Parathyroid adenoma (tissue), 2 donors: ENCODE measurements around the gene OPRL1.

Experiments used
- H2AFZ ChIP-seq: fragments of 300-600 bp; sonication (generic); one replicate; pipeline ENCODE4 v1.7.0; 2017; ENCODE audit warnings: antibody characterized with exemption, mild to moderate bottlenecking
- H3K27ac ChIP-seq: fragments of 300-600 bp; sonication (generic); one replicate; pipeline ENCODE4 v1.7.0; 2017
- H3K27me3 ChIP-seq: fragments of 300-600 bp; sonication (generic); one replicate; pipeline ENCODE4 v1.7.0; 2017; ENCODE audit warnings: low read length; ENCODE audit not compliant: control insufficient read depth, insufficient read depth
- H3K36me3 ChIP-seq: fragments of 300-600 bp; sonication (generic); one replicate; pipeline ENCODE4 v1.7.0; 2017; ENCODE audit warnings: low read length; ENCODE audit not compliant: control insufficient read depth, insufficient read depth
- H3K4me1 ChIP-seq: fragments of 300-600 bp; sonication (generic); one replicate; pipeline ENCODE4 v1.7.0; 2017; ENCODE audit warnings: control low read depth
- H3K4me2 ChIP-seq: fragments of 300-600 bp; sonication (generic); one replicate; pipeline ENCODE4 v1.7.0; 2017; ENCODE audit warnings: low read length
- H3K4me3 ChIP-seq: fragments of 300-600 bp; sonication (generic); one replicate; pipeline ENCODE4 v1.7.0; 2017; ENCODE audit warnings: low read depth, low read length
- H3K79me2 ChIP-seq: fragments of 300-600 bp; sonication (generic); one replicate; pipeline ENCODE4 v1.7.0; 2017; ENCODE audit warnings: control low read depth
- H3K9ac ChIP-seq: fragments of 300-600 bp; sonication (generic); one replicate; pipeline ENCODE4 v1.7.0; 2017; ENCODE audit warnings: mild to moderate bottlenecking
- H3K9me3 ChIP-seq: fragments of 300-600 bp; sonication (generic); one replicate; pipeline ENCODE4 v1.7.0; 2017; ENCODE audit warnings: low read length; ENCODE audit not compliant: control insufficient read depth
- TF ChIP-seq, protein P1 (sequence below): fragments of 300-600 bp; sonication (generic); IDR thresholded peaks from one replicate; pipeline ENCODE4 v1.7.0; 2017; ENCODE audit warnings: antibody characterized with exemption, mild to moderate bottlenecking
- donor health status: primary hyperparathyroidism.

The OPRL1 gene

DNA sequence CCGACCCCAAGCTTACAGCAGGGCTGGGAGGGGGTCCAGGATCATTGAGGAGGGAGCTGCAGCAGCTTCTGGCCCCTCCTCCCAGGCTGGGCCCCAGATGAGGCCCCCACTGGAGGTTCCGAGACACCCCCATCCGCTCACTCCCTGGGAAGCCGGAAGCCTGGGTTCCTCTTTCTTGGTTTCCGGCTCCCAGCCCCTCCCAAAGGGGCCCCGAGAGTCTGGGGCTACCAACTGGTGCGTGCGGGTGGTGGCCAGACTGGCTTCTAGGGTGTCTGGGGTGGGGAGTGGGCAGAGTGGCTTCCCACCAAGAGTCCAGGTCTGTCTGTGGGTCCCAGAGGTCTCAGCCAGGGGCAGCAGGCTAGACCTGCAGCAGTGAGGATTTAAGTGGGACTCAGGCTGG, 2.8 kb upstream of the OPRL1 start:
- no peak overlapping the region for H3K9ac ChIP-seq
- no peak overlapping the region for H3K4me3 ChIP-seq

DNA sequence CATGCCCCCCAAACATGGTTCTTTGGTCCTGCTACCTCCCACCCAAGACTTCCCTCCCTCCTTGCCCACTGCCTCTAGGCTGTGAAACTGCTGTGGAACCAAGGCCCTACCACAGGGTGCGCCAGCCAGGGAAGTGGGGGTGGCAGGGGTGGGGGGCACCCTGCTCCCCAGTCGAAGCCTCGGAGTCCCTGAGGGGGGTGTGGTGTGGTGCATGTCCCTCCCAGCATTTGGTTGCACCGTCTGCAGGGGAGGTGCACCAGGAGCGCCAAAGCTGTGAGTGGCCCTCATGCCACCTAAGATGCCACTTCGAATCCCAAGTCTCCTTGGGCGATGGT, 2.4 kb upstream of the OPRL1 start:
- Histone ChIP-seq H3K27me3 (no peaks in the 10 kb centered on the region), H3K79me2 (no peaks in the 10 kb centered on the region), H3K9me3 (no peaks in the 10 kb centered on the region), H3K4me2 (no peak overlapping the region), H3K36me3 (no peaks in the 10 kb centered on the region), H2AFZ (no peak overlapping the region), H3K4me1 (peaks cover 14% of the 10 kb centered on the region), H3K4me3 (no peak overlapping the region), H3K9ac (no peak overlapping the region), H3K27ac (no peak overlapping the region)
- TF ChIP-seq, protein P1, sequence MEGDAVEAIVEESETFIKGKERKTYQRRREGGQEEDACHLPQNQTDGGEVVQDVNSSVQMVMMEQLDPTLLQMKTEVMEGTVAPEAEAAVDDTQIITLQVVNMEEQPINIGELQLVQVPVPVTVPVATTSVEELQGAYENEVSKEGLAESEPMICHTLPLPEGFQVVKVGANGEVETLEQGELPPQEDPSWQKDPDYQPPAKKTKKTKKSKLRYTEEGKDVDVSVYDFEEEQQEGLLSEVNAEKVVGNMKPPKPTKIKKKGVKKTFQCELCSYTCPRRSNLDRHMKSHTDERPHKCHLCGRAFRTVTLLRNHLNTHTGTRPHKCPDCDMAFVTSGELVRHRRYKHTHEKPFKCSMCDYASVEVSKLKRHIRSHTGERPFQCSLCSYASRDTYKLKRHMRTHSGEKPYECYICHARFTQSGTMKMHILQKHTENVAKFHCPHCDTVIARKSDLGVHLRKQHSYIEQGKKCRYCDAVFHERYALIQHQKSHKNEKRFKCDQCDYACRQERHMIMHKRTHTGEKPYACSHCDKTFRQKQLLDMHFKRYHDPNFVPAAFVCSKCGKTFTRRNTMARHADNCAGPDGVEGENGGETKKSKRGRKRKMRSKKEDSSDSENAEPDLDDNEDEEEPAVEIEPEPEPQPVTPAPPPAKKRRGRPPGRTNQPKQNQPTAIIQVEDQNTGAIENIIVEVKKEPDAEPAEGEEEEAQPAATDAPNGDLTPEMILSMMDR: no peak

More for the DNA sequence above, 2.8 kb upstream of the OPRL1 start:
- H3K36me3 ChIP-seq: no peaks in the 10 kb centered on the region
- H3K9me3 ChIP-seq: no peaks in the 10 kb centered on the region
- H3K79me2 ChIP-seq: no peaks in the 10 kb centered on the region
- H3K4me1 ChIP-seq: peaks cover 10% of the 10 kb centered on the region
- H3K4me2 ChIP-seq: no peak overlapping the region
- no peaks in the 10 kb centered on the region for H3K27me3 ChIP-seq
- TF ChIP-seq, protein P1: no peak
- H2AFZ ChIP-seq: no peak overlapping the region
- no peak overlapping the region for H3K27ac ChIP-seq

DNA sequence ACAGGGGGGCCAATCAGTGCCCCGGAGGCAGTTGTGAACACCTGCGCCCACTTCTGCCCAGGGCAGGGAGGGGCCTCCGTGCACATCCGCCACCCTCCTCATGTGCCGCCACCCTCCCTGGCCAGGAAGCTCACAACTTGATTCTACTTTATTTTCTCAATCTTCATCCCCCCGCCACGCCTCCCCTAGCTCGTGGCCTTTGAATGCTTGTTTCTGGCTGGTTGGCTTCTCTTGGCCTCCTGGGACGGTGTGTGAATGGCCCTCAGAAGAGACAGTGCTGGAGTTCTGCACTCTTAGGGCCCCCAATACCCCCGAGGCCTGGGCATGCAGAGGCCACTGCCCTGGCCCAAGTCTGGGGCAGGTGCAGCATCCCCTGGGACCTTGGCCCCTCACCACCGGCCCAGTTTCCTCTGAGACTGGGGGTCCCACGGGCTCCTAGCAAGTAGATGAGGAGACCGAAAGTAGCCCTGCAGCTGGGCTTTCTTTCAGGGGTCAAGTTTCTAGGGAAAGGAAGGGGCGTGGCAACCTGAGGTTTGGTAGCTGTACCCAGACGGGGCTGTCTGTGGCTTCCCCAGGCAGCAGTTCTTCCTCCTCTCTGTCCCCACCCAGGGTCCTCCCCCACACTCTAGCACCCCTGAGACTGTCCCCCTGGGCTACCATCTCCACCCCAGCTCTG, 1.9 kb upstream of the OPRL1 start:
- H3K9ac ChIP-seq: no peak overlapping the region
- TF ChIP-seq, protein P1: no peak

DNA sequence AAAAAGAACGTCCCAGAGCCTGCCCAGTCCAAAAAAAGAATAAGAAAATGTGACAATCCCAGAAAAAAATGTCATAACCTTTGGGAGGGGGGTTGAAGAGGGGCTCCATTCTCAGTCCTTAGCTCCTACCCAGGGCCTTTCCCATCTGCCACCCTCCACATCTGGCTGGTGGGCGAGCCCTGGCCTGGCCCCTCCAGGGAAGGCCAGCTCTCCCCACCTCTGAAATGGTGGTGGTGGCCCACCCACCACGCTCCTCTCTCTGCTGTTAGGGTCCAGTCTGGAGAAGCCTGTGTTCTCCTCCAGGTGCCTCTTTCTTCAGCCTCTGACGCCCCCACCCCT, 979 bp upstream of the OPRL1 start:
- Histone ChIP-seq H3K4me1 (peaks cover 20% of the 10 kb centered on the region), H3K9me3 (no peaks in the 10 kb centered on the region), H3K27ac (peak overlapping the region; percentile 33), H3K27me3 (no peaks in the 10 kb centered on the region), H3K9ac (peak overlapping the region; percentile 67), H3K4me3 (peak overlapping the region; percentile 73), H2AFZ (peak overlapping the region; percentile 86), H3K4me2 (peak overlapping the region; percentile 96), H3K79me2 (no peaks in the 10 kb centered on the region), H3K36me3 (no peaks in the 10 kb centered on the region)
- TF ChIP-seq, protein P1: no peak

More for the DNA sequence above, 1.9 kb upstream of the OPRL1 start:
- Histone ChIP-seq H3K27ac (no peak overlapping the region), H3K36me3 (no peaks in the 10 kb centered on the region), H3K4me2 (peak overlapping the region; percentile 96), H3K79me2 (no peaks in the 10 kb centered on the region), H3K4me1 (peaks cover 15% of the 10 kb centered on the region), H3K27me3 (no peaks in the 10 kb centered on the region), H3K9me3 (no peaks in the 10 kb centered on the region), H2AFZ (no peak overlapping the region), H3K4me3 (no peak overlapping the region)
